Measurements from ENCODE around the gene MCM9.
"Not testable (repeated sequence)": the region's sequence is repeated elsewhere in the genome, so short reads cannot be mapped to it uniquely, and the experiment has no call there.

The MCM9 gene

DNA sequence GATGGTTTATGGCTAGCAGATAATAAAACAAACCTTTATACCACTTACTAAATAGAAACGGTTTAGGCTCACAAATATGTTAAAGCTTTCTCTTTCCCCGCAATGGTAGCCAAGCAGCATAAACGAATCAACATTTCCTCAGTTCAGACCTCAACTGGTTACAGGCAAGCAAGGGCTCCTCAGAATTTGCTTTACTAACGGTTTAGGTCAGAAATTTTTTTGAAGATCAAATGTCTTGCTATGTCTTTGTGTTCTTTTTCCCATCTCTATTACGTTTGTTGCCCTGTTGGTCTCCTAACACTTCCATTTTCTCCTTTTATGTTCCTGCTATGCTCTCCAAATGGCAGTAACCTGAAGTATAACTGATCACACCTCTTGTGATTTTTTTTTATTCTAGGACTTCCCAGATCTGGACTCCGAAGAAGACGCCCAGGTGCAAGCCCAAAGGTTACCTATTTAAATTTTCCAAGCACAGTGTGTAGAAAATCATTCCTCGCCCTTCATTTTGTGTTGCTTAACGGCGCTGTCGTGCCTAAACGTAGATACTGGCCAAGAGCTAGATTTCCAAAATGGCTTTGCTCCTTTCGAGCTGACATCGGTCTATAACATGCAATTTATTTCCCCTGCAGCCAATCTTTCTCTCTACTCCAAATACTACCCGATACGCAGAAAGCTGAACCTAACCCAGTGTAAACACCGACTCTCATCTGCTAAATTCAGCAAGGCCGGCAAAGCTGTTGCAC, 41.7 kb downstream of the MCM9 start:
- peak; percentile 68 to 82 for DNase-seq

DNA sequence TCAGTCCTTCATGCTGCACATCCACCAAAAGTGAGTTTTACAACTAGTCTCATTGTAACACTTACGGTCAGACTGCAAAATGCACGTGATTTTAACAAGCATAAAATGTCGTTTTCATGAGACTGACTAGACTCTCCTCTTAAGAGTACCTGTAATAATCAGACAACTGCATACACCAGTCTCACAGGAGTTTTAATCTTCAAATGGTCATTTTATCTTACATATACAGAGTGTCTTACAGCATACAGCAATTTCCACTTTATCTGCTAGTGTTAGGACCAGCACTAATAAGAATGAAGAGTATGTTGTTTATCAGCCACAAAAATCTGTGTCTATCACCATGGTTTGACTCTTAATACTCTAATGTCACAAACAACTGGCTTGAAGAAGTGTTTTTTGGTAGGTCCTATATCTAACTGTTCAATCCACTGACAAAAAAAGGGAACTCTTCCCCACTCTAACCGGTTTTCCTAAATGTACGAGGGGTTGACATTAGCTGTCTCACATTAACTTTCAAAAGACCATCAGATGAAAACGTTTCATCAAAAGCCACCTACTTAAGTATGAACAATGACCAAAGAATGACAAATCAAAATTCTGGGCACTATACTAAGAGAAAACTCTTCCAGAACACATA, 42.5 kb downstream of the MCM9 start:
- DNase-seq = peak in 1 of 2 donors; percentile 50

DNA sequence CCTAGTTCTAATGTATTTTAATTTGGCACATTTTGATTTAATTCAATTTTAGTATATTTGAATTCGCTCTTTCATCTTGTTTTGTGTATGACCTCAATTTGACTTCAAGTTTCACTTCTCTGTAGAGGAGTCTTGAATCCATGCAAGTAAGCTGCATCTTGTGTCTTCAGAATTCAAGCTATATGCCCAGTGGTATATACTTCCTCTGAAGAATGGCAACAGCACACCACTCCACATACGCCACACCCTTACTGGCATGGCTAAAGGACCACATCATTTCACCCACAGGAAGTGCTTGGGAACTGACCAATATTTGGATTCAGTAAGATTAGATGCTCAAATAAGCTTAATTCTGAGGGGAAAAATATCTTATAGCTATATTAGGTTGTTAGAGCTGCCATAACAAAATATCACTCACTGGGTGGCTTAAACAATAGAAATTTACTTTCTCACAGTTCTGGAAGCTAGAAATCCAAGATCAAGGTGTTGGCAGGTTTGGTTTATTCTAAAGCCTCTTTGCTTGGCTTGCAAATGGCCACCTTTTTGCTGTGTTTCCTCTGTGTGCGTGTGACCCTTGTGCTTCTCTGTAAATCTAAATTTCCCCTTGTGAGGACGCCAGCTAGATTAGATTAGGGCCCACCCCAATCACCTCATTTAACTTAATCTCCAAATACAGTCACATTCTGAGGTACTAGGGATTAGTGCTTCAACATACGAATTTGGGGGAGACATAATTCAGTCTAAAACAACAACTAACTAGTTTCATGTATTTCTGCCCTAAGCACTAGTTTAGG, 43.8 kb downstream of the MCM9 start:
- peak; percentile 25 to 49 for DNase-seq

DNA sequence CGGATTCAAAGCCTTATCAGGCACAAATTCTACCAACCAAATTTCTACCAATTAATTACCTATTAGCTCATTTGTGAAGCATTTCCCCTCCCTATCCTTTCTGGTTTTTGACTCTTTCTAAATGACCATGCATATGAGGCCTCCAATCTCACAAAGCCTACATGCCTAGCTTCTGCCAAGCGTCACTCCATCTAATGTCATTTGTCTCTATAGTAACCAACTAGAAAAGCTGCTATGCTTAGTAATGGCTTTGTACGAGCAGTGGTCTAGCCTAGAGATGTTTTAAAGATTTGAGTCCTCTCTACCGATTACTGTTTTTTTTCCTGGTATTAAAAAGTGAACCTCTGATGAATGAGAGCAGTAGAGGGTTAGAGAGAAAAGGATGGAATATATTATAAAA, 45.8 kb downstream of the MCM9 start:
- no peak for DNase-seq

DNA sequence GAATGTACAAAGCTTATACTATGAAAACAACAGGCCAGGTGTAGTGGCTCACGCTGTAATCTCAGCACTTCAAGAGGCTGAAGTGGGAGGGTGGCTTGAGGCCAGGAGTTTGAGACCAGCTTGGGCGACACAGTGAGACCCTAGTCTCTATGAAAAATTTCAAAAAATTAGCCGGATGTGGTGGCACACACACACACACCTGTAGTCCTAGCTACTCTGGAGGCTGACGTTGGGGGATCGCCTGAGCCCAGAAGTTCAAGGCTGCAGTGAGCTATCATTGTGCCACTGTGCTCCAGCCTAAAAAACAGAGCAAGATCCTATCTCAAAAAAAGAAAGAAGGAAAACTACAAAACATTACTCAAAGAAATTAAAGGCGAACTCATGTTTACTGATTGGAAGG, 48.3 kb downstream of the MCM9 start:
- DNase-seq = no peak

DNA sequence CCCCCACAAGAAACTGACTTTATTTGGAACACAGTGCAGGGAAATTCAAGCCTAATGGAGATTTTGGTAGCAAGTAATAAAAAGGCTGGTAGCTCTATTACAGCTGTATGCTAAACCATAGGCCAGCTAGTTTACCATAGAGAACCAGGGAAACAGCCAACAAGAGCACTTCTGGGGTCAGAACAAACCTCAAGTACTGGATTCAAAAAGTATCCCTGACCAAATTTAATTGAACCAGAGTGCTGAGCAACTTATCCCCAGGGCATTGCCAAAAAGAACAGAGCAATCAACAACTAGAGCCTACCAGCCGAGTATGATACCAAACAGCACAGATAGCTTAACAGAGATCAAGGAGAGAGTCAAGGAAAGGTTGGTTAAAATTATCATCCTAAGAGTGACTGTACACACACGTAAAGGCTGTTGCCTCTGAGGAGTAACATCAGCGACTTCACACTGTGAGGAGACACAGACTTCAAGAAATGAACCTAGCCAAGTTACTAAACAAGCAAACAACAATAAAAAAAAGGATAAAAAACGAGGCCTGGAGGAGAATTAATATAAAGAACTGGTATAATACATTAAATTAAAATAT, 52.5 kb downstream of the MCM9 start:
- no peak for DNase-seq

DNA sequence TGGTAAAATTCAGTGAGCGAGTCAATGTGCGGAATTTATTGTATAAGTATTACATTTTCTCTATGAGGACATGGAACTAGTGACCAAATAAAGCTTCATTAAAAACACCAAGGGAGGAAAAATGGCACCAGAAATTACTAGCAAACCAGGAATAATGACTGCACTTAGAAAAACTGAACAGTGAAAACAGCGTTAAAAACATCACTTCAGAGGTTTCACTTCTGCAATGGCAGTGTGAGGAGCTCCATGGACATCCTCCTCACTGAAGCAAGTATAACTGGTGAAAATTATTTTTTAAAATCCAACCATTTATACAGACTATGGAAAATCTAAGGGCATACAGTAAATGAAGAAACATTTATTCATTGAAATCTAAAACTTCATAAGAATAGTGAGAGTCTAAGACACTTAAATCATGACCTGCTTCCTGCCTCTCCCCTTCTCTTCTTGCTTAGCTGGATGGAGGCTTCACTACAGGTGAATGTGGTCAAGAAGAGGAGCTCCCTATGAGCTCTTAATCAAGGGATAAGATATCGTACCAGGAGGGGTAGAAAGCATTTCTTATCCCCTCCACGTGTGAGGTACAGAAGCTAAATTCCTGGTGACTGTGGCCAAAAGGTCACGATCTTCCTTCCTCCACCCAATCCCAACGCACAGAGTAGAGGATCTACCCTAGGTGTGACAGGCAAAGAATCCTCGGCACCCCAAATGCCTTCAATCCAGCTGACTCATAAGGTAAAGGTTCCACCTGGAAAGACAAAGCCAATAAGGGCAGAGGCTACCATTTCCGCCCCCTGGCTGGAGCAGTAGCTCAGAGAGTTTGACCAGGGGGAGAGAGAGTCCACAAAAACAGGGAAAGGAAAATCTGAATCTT, 53.3 kb downstream of the MCM9 start:
- no peak for DNase-seq

DNA sequence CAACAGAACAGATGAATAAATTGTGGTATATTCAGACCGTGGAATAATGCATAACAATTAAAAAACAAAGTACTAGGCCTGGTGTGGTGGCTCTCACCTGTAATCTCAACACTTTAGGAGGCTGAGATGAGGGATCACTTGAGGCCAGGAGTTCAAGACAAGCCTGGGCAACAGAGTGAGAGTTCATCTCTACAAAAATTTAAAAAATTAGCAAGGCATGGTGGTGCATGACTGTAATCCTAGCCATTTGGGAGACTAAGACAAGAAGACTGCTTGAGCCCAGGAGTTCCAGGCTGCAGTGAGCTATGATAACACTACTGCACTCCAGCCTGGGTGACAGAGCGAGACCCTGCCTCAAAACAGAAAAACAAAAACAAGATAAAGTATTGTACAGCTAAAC, 57.2 kb downstream of the MCM9 start:
- DNase-seq = no peak

DNA sequence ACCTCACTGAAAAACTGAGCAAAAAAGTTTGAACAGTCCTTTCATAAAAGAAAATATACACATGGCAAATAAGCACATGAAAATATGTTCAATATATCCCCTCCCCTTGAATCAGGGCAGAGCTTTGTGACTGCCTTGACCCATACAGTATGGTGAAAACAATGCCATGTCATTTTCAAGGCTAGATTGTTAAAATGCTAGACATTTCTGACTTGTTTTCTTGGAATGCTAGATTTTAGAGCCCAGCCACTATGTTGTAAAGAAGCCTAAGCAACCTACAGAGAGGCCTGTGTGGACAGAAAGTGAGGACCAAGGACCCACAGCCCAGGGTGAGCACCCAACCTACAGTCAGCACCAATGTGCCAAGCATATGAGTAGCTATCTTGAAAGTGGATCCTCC, 58.1 kb downstream of the MCM9 start:
- DNase-seq = no peak

DNA sequence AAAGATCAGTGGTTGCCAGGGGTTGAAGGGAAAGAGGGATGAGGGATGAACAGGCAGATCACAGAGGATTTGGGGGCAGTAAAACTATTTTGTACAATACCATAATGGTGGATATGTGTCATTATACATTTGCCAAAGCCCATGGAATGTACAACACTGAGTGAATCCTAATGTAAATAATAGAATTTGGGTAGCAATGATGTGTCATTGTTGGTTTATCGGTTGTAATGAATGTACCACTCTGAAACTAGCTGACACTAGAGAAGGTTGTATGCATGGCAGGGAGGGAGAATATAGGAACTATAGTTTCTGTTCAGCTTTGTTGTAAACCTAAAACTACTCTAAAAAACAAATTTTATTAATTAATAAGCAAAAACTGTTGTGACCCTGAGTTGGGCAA, 58.8 kb downstream of the MCM9 start:
- no peak for DNase-seq

DNA sequence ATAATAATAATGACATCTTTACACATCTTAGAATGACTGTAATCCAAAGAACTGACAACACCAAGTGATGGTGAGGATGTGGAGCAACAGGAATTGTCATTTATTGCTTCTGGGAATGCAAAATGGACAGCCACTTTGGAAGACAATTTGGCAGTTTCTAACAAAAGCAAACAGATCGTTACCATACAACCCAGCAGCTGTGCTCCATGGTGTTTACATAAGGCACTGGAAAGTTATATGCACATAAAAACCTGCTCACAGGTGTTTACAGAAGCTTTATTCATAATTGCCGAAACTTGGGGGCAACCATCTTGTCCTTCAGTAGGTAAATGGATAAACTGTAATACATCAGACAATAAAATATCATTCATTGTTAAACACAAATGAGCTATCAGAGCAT, 59.3 kb downstream of the MCM9 start:
- DNase-seq = no peak

DNA sequence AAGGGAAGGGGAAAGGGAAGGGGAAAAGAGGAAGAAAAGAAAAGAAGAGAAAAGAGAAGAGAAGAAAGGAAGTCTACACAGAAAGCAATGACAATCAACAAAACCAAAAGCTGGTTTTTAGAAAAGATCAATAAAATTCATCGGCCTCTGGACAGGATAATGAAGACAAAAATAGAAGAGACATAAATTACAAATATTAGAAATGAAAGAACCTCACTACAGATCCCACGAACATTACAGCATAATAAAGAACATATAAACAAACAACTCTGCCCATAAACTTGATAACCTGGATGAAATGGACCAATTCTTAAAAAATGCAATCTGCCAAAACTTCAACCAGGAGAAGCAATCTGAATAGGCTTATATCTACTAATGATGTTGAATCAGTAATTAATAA, 61.7 kb downstream of the MCM9 start:
- DNase-seq = no peak

DNA sequence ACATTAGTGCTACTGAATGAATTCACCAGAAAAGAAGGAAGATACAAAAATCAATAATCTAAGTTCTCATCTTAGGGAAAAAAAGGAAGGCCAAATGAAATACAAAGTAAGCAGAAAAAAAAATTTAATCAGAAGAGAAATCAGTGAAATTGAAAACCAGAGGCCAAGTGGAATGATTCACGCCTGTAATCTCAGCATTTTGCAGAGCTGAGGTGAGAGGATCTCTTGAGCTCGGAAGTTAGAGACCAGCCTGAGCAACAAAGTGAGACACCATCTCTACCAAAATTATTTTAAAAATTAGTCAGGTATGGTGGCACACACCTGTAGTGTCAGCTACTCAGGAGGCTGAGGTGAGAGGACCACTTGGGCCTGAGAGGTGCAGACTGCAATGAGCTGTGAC, 62.2 kb downstream of the MCM9 start:
- DNase-seq = no peak

DNA sequence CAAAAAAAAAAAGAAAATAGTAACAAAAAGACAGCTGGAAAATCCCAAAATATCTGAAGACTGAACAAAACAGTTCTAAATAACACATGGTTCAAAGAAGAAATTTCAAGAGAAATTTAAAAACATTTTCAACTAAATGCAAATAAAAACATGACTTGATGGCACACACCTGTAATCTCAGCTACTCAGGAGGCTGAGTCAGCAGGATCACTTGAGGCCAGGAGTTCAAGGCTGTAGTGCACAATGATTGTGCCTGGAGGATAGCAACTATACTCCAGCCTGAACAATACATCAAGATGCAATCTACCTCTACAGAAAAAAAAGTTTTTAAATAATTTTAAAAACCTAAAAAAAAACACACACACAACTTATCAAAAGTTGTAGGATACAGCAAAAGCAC, 62.6 kb downstream of the MCM9 start:
- no peak for DNase-seq

DNA sequence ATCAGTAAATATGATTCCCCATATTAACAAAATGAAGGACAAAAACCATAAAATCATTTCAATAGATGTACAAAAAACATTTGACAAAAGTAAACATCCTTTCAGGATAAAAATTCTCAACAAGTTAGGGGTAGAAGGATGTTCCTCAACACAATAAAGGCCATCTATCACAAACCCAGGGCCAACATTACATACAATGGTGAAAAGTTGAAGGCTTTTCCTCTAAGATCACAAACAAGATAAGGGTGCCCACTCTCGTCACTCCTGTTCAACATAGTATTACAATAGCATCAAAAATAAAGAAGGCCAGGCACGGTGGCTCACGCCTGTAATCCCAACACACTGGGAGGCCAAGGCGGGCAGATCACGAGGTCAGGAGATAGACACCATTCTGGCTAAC, 63.6 kb downstream of the MCM9 start:
- no peak for DNase-seq

DNA sequence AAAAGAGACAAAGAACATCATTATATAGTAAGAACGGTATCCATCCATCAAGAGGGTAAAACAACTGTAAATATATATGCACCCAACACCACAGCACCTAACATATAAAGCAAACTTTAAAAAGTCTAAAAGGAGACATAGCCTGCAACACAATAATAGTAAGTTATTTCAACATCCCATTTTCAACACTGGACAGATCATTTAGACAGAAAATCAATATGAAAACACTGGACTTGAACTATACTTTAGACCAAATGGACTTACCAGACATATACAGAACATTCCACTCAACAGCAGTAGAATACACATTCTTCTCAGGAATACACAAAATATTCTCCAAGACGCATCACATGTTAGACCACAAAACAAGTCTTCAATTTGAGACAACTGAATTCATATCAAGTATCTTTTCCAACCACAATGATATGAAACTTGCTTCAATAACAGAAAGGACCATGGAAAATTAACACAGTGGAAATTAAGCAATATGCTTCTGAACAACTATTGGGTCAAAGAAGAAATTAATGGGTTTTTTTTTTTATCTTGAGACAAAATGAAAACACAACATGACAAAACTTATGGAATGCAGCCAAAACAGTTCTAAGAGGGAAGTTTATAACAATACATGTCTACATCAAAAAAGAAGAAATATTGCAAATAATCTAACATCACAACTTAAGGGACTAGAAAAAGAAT, 64.9 kb downstream of the MCM9 start:
- DNase-seq = no peak

DNA sequence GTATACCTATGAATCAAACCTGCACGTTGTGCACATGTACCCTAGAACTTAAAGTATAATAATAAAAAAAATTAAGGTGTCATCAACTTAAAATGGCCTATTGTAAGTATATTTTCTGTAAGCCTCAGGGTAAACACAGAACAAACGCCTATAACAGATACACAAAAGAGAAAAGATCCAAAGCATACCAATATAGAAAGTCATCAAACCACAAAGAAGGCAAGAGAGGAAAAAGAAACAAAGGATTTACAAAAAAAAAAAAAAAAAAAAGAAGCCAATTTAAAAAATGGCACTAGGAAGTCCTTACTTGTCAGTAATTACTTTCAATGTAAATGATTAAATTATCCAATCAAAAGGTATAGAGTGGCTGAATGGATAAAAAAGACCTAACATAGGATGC, 65.6 kb downstream of the MCM9 start:
- no peak for DNase-seq

DNA sequence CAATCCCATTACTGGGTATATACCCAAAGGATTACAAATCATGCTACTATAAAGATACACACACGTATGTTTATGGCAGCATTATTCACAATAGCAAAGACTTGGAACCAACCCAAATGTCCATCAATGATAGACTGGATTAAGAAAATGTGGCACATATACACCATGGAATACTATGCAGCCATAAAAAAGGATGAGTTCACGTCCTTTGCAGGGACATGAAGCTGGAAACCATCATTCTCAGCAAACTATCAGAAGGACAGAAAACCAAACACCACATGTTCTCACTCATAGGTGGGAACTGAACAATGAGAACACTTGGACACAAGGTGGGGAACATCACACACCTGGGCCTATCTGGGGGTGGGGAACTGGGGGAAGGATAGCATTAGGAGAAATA, 66.1 kb downstream of the MCM9 start:
- not testable (repeated sequence) for DNase-seq

DNA sequence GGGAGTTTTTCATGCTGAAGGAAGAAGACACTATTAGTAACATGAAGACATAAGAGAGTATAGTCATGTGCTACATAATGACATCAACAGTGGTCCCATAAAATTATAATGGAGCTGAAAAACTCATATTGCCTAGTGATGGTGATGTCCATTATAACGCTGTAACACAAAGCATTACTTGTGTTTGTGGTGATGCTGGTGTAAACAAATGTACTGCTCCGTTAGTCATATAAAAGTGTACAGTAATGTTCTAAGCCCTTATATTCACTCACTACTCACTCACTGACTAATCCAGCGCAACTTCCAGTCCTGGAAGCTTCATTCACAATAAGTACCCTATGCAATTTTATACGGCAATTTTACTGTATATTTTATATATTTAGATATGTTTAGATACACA, 67.8 kb downstream of the MCM9 start:
- DNase-seq = no peak

DNA sequence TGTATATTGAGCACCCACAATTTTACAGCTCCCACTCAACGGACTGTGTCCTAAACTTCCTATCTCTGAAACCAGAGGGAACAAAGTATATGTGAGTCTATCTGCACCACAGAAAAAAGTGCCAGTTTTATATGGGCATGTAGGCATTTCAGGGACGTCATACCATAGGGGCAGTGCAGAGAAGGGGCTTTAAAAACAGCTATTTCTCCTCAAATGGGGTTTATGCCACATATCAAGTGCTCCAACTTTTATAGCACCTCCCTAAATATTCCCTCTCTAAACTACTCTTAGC, 69.9 kb downstream of the MCM9 start:
- no peak for DNase-seq

DNA sequence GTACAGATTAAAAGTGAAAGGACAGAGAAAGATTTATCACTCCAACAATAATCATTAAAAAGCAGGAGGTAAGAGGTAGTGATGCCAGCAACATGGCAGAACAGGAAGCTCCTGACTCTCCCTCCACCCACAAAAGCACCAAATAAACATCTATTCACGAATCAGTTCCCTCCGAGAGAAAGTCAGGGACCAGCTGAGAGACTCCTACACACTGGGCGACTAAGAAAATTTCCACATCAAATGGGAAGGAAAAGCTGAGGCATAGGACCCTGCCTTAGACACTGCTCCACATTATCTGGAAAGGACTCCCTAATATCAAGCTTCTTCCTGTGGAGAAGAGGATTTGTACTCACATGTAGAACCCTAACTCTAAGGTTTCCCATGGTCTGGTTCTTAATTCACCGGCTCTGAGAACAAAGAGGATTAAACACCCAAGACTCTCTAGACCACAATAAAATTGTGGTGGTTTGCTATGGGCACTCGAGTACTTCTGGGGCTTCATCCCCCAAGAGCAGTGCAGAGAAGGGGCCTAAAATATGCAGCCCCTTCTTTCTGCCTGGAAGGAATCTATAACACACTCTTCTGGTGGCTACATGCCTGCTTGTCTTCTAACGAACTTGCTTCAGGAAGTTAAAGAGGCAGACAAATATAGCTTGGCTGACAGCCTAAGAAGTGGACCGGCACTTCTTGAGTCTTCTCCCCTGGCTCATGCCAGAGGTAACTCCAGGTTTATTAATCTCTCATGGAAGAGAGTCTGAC, 70.4 kb downstream of the MCM9 start:
- DNase-seq = no peak

DNA sequence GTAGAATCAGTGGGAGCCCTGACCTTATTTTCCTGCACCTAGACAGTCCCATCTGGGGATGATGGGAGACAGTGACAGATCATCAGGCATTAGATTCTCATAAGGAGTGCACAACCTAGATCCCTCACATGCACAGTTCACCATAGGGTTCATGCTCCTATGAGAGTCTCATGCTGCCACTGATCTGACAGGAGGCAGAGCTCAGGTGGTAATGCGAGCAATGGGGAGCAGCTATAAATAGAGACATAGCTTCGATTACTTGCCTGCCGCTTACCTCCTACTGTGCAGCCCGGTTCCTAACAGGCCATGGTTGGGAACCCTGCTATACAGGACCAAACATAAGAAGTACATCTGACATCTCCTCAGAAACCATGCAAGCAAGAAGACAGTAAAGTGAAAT, 72.5 kb downstream of the MCM9 start:
- DNase-seq = no peak

Measured in CD4-positive, alpha-beta T cell treated with Interleukin-4 for 1 hour (primary cell).